ENCODE data around the gene LRRC27. TPM values are rescaled to one million over a fixed set of nuclear protein-coding genes. Genes with fewer than 3 reads are reported as not detected.

Gene LRRC27
- total and polyA plus RNA-seq, 2 experiments from 2014 or later: 19.0 to 21.8 TPM

DNA sequence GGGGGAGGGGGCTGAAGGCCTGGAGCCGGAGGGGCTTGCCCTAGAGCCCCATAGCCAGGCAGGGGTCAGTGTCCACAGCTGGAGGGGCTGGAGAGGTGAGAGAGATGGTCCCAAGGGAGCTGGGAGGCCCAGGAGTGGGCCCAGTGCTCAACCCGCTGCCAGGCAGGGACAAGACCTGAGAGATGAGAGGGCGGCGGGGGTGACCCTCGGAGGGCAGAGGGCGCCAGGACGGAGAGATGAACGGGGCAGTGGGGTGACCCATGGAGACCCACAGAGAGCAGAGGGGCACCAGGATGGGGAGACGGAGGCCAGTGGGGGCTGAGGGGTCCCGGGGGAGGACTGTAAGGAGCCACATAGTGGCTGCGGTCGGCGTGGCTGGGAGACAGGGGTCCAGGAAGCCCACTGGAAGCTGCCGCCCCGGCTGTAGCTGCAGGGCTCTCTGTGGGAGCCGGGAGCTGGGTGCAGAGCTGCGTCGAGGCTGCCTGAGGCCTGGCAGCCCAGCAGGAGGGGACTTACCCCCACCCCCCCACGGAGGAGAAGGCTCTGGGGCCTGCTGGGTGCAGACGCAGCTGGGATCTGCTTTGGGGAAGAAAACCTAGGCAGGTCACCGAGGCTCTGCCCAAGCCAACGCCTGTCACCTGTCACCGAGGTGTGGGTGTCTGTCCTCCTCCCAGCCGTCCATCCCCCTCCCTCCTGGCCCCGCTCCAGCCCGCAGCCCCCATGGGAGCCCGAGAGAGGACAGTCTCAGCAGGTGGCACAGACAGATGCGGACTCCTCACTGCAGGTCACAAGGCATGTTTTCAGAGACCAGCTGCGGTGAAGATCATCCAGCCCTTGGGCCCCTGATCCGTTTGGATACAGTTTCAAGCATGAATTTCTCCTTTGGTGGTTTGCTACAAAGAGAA, 90.1 kb downstream of the LRRC27 start:
- H3K36me3 ChIP-seq: no peaks in the 10 kb centered on the region
- DNase-seq (ENCODE audit: low read depth in 1 of 2, low spot score in 1 of 2): no peak
- peaks cover 37% of the 10 kb centered on the region for H3K4me1 ChIP-seq (ENCODE audit: low read depth)

DNA sequence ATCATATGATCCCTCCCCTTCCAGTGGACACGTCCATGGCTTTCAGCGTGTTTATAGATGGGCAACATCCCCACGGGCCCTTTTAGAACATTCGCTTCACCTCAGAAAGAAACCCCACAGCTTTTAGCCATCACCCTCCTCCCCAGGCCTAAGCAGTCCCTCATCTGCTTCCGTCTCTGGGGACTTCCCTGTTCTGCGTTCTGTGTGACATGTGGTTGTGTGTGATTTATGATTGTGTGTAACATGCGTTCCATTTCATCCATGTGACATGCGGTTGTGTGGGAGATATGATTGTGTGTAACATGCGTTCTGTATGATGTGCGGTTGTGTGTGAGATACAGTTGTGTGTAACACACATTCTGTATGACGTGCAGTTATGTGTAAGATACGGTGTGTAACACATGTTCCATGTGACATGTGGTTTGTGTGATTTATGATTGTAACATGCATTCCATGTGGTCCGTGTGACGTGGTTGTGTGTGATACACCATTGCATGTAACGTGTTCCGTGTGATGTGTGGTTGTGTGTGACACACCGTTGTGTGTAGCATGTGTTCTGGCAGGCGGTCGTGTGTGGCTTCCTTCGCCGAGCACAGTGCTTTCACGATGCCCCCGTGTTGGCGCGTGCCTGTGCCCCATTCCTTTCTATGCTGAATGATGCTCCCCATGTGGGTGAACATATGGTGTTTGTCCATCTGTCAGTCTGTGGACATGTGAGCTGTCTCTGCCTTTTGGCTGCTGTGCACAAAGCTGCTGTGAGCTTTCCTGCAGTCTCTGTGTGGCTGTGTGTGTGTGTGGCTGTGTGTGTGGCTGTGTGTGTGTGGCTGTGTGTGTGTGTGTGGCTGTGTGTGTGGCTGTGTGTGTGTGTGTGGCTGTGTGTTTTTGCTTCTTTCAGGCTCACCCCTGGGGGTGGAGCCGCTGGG, 91.2 kb downstream of the LRRC27 start:
- Histone ChIP-seq H3K27me3 (no peaks in the 10 kb centered on the region), H3K27ac (peak overlapping the region; percentile 96), H3K4me3 (no peak overlapping the region), H3K36me3 (no peaks in the 10 kb centered on the region), H3K4me1 (ENCODE audit: low read depth) (peaks cover 35% of the 10 kb centered on the region), H3K9me3 (ENCODE audit: low read depth) (no peaks in the 10 kb centered on the region)
- no peak for DNase-seq (ENCODE audit: low read depth in 1 of 2, low spot score in 1 of 2)
- TF ChIP-seq, protein P1, sequence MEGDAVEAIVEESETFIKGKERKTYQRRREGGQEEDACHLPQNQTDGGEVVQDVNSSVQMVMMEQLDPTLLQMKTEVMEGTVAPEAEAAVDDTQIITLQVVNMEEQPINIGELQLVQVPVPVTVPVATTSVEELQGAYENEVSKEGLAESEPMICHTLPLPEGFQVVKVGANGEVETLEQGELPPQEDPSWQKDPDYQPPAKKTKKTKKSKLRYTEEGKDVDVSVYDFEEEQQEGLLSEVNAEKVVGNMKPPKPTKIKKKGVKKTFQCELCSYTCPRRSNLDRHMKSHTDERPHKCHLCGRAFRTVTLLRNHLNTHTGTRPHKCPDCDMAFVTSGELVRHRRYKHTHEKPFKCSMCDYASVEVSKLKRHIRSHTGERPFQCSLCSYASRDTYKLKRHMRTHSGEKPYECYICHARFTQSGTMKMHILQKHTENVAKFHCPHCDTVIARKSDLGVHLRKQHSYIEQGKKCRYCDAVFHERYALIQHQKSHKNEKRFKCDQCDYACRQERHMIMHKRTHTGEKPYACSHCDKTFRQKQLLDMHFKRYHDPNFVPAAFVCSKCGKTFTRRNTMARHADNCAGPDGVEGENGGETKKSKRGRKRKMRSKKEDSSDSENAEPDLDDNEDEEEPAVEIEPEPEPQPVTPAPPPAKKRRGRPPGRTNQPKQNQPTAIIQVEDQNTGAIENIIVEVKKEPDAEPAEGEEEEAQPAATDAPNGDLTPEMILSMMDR (IDR thresholded peaks at IDR 0.05; ENCODE audit: low read depth, low read length): no peak

More for the DNA sequence above, 90.1 kb downstream of the LRRC27 start:
- no peaks in the 10 kb centered on the region for H3K27me3 ChIP-seq
- H3K27ac ChIP-seq: peak overlapping the region; percentile 96
- H3K4me3 ChIP-seq: no peak overlapping the region
- TF ChIP-seq, protein P1 (IDR thresholded peaks at IDR 0.05; ENCODE audit: low read depth, low read length): no peak
- no peaks in the 10 kb centered on the region for H3K9me3 ChIP-seq (ENCODE audit: low read depth)

DNA sequence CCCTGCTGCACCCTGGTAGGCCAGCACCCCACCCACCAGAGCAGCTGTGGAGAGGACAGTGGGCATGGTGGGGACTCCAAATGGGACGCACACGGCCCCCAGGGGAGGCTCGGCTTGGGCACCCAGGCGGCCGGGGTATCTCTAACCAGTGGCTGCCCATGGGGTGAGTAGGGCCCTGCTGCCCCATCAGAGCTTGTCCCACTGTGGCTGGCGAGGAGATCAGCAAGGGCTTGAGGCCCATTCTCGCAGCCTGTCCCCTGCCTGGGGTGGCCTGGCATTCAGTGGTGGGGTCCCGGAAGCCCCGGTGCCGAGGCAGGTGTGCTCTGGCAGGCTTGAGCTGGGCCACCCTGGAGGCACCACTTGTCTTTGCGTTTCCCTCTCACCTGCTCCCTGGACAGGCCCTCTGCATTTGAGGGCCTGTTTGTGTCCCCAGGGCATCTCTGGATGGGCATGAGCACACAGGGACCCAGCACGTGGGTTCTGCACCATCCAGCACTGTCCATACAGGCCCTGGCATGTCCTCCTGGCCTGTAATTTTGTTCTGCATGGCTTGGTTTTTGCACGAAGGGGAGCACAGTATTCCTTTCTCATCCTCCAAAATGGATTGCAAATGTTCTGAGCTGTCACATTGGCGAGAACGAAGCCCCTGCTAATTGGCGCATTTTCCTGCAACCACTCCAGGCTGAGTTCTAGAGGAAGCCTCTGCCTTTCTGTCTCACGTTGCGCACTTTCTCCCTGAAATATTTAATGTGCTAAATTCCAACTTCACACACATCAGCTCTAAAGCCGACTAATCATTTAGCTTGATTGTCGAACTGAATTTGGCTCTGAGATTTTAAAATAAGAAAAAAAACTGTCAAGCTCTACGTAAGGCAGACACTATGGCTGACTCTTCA, 92.2 kb downstream of the LRRC27 start:
- Histone ChIP-seq H3K36me3 (no peaks in the 10 kb centered on the region), H3K4me3 (no peak overlapping the region), H3K4me1 (ENCODE audit: low read depth) (peaks cover 28% of the 10 kb centered on the region), H3K9me3 (ENCODE audit: low read depth) (no peaks in the 10 kb centered on the region), H3K27me3 (no peaks in the 10 kb centered on the region), H3K27ac (no peak overlapping the region)
- no peak for DNase-seq (ENCODE audit: low read depth in 1 of 2, low spot score in 1 of 2)
- TF ChIP-seq, protein P1 (IDR thresholded peaks at IDR 0.05; ENCODE audit: low read depth, low read length): no peak

DNA sequence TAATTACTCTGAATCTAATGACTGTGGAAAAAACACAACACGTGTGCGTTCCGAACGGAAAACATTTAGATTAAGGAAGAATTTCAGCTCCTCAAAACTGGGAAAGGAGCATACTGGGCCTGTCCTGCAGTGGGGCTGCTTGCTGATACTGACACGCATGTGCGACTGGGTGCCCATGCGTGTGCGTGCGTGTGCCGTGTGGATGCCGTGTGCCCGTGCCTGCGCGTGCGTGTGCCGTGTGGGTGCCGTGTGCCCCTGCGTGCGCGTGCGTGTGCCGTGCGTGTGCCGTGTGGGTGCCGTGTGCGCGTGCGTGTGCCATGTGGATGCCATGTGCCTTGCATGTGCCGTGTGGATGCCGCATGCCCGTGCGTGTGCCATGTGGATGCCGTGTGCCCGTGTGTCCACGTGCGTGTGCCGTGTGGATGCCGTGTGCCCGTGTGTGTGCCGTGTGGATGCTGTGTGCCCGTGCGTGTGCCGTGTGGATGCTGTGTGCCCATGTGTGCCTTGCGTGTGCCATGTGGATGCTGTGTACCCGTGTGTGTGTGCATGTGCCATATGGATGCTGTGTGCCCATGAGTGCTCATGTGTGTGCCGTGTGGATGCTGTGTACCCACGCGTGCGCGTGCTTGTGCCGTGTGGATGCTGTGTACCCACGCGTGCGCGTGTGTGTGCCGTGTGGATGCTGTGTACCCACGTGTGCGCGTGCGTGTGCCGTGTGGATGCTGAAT, 93.2 kb downstream of the LRRC27 start:
- Histone ChIP-seq H3K9me3 (ENCODE audit: low read depth) (no peaks in the 10 kb centered on the region), H3K27ac (no peak overlapping the region), H3K36me3 (no peaks in the 10 kb centered on the region), H3K27me3 (no peaks in the 10 kb centered on the region), H3K4me1 (ENCODE audit: low read depth) (peaks cover 28% of the 10 kb centered on the region), H3K4me3 (no peak overlapping the region)
- TF ChIP-seq, protein P1 (IDR thresholded peaks at IDR 0.05; ENCODE audit: low read depth, low read length): no peak
- no peak for DNase-seq (ENCODE audit: low read depth in 1 of 2, low spot score in 1 of 2)

All from cardiac muscle cell (in vitro differentiated cells and primary cell).